ENCODE results near the gene GABBR2.

Gene GABBR2

GRCh38 chr9:98567540-98568233, 141.0 kb downstream of the GABBR2 start:
- DNase-seq: no peak

- no peak for DNase-seq
Observed at GRCh38 chr9:98565152-98566135, 143.3 kb downstream of the GABBR2 start.

GRCh38 chr9:98564714-98565113, 144.0 kb downstream of the GABBR2 start:
- no peak for DNase-seq

- no peak for DNase-seq
Observed at GRCh38 chr9:98563988-98564387, 144.7 kb downstream of the GABBR2 start.

- DNase-seq: no peak
Observed at GRCh38 chr9:98563212-98563907, 145.4 kb downstream of the GABBR2 start.

GRCh38 chr9:98559561-98559960, 149.2 kb downstream of the GABBR2 start:
- DNase-seq: no peak

GRCh38 chr9:98558575-98558974, 150.2 kb downstream of the GABBR2 start:
- no peak for DNase-seq

GRCh38 chr9:98556511-98556910, 152.2 kb downstream of the GABBR2 start:
- no peak for DNase-seq

- no peak for DNase-seq
Observed at GRCh38 chr9:98555651-98556465, 152.9 kb downstream of the GABBR2 start.

- no peak for DNase-seq
Observed at GRCh38 chr9:98554752-98555151, 154.0 kb downstream of the GABBR2 start.

GRCh38 chr9:98552331-98552730, 156.4 kb downstream of the GABBR2 start:
- DNase-seq: no peak

GRCh38 chr9:98551511-98552286, 157.0 kb downstream of the GABBR2 start:
- DNase-seq: no peak

- DNase-seq: no peak
Observed at GRCh38 chr9:98550206-98550820, 158.4 kb downstream of the GABBR2 start.

- no peak for DNase-seq
Observed at GRCh38 chr9:98549401-98549800, 159.3 kb downstream of the GABBR2 start.

GRCh38 chr9:98547606-98548005, 161.1 kb downstream of the GABBR2 start:
- no peak for DNase-seq

- no peak for DNase-seq
Observed at GRCh38 chr9:98545021-98545420, 163.7 kb downstream of the GABBR2 start.

GRCh38 chr9:98541684-98542230, 167.0 kb downstream of the GABBR2 start:
- DNase-seq: no peak

- no peak for DNase-seq
Observed at GRCh38 chr9:98540476-98540875, 168.3 kb downstream of the GABBR2 start.

GRCh38 chr9:98539954-98540353, 168.8 kb downstream of the GABBR2 start:
- no peak for DNase-seq

GRCh38 chr9:98538626-98539031, 170.1 kb downstream of the GABBR2 start:
- no peak for DNase-seq

GRCh38 chr9:98538203-98538602, 170.5 kb downstream of the GABBR2 start:
- no peak for DNase-seq

Data from NCI-H1417 treated with DMSO at 0.1 percent for 48 hours (cell line).